HG02973 (cell line): ENCODE results near the gene AFDN.
"Not testable (repeated sequence)": the region's sequence is repeated elsewhere in the genome, so short reads cannot be mapped to it uniquely, and the experiment has no call there.

Source experiments
- ATAC-seq: cut with Tn5 transposase; IDR thresholded peaks from one replicate; pipeline ENCODE4 v1.9.1; 2021; ENCODE audit warnings: moderate library complexity; ENCODE audit not compliant: unreplicated experiment

AFDN gene

GRCh38 chr6:167973148-167973885 is 146.6 kb downstream of the AFDN start:
- ATAC-seq, result no peak

- ATAC-seq, result no peak
Measured at GRCh38 chr6:167974640-167975344, 148.1 kb downstream of the AFDN start.

- ATAC-seq, result no peak
Measured at GRCh38 chr6:167975458-167975857, 148.7 kb downstream of the AFDN start.

- not testable (repeated sequence) for ATAC-seq
Measured at GRCh38 chr6:167976116-167976657, 149.5 kb downstream of the AFDN start.

GRCh38 chr6:167976708-167977107 is 150.0 kb downstream of the AFDN start:
- no peak for ATAC-seq

GRCh38 chr6:167977717-167978467 is 151.2 kb downstream of the AFDN start:
- no peak for ATAC-seq

GRCh38 chr6:167978607-167979006 is 151.9 kb downstream of the AFDN start:
- no peak for ATAC-seq

GRCh38 chr6:167979436-167980139 is 152.9 kb downstream of the AFDN start:
- no peak for ATAC-seq

- no peak for ATAC-seq
Measured at GRCh38 chr6:167980911-167981580, 154.3 kb downstream of the AFDN start.

GRCh38 chr6:167981916-167982462 is 155.3 kb downstream of the AFDN start:
- ATAC-seq, result no peak

GRCh38 chr6:167984144-167984719 is 157.5 kb downstream of the AFDN start:
- ATAC-seq, result no peak

GRCh38 chr6:167984876-167985604 is 158.3 kb downstream of the AFDN start:
- ATAC-seq, result no peak

GRCh38 chr6:167985911-167986595 is 159.3 kb downstream of the AFDN start:
- ATAC-seq, result no peak

GRCh38 chr6:167987396-167988153 is 160.9 kb downstream of the AFDN start:
- ATAC-seq, result no peak

- no peak for ATAC-seq
Measured at GRCh38 chr6:167988154-167988495, 161.4 kb downstream of the AFDN start.

GRCh38 chr6:167988945-167989841 is 162.5 kb downstream of the AFDN start:
- no peak for ATAC-seq
